Muscle layer of duodenum (tissue), 2 donors: ENCODE results near the gene MREG.

Source experiments
- H3K27ac ChIP-seq: one replicate; pipeline ENCODE4 v1.7.0; 2013; ENCODE audit warnings: mild to moderate bottlenecking, low read length
- H3K27me3 ChIP-seq: one replicate; pipeline ENCODE4 v1.7.0; 2013; ENCODE audit warnings: low read depth, mild to moderate bottlenecking, control low read depth, low read length
- H3K36me3 ChIP-seq, 2 donors: one replicate each; pipeline ENCODE4 v1.7.0; 2013; ENCODE audit warnings: low read length in 2 of 2, control low read depth in 1 of 2, mild to moderate bottlenecking in 1 of 2; ENCODE audit not compliant: insufficient read depth in 2 of 2, control insufficient read depth in 1 of 2
- H3K4me1 ChIP-seq, 2 donors: one replicate each; pipeline ENCODE4 v1.7.0; 2013; ENCODE audit warnings: low read length in 2 of 2, mild to moderate bottlenecking in 2 of 2, control low read depth in 1 of 2, moderate library complexity in 1 of 2; ENCODE audit not compliant: insufficient read depth in 2 of 2, control insufficient read depth in 1 of 2
- H3K4me3 ChIP-seq, 2 donors: one replicate each; pipeline ENCODE4 v1.7.0; 2013; ENCODE audit warnings: low read length in 2 of 2, low read depth in 1 of 2, mild to moderate bottlenecking in 1 of 2
- H3K9me3 ChIP-seq, 2 donors: one replicate each; pipeline ENCODE4 v1.7.0; 2013; ENCODE audit warnings: low read length in 2 of 2, control low read depth in 1 of 2, mild to moderate bottlenecking in 1 of 2; ENCODE audit not compliant: control insufficient read depth in 1 of 2
- donor health status: healthy.

The MREG gene

GRCh38 chr2:216041438-216041837 is 28.1 kb upstream of the MREG start:
- Histone ChIP-seq H3K36me3 (peaks cover 19 to 29% of the 10 kb centered on the region in 2 donors), H3K4me1 (no peaks in the 10 kb centered on the region), H3K4me3 (no peak overlapping the region), H3K27me3 (no peaks in the 10 kb centered on the region), H3K27ac (no peak overlapping the region), H3K9me3 (no peaks in the 10 kb centered on the region)

GRCh38 chr2:216039918-216040317 is 26.6 kb upstream of the MREG start:
- Histone ChIP-seq H3K27ac (no peak overlapping the region), H3K9me3 (no peaks in the 10 kb centered on the region), H3K4me3 (no peak overlapping the region), H3K4me1 (no peaks in the 10 kb centered on the region), H3K27me3 (no peaks in the 10 kb centered on the region), H3K36me3 (peaks cover 19 to 35% of the 10 kb centered on the region in 2 donors)

GRCh38 chr2:216034065-216034464 is 20.7 kb upstream of the MREG start:
- no peaks in the 10 kb centered on the region for H3K9me3 ChIP-seq

GRCh38 chr2:216033403-216033802 is 20.1 kb upstream of the MREG start:
- Histone ChIP-seq H3K36me3 (peaks cover 6 to 19% of the 10 kb centered on the region in 2 donors), H3K9me3 (no peaks in the 10 kb centered on the region), H3K4me3 (no peak overlapping the region), H3K4me1 (no peaks in the 10 kb centered on the region), H3K27me3 (no peaks in the 10 kb centered on the region), H3K27ac (no peak overlapping the region)

More at GRCh38 chr2:216034065-216034464, 20.7 kb upstream of the MREG start:
- Histone ChIP-seq H3K36me3 (peaks cover 6 to 20% of the 10 kb centered on the region in 2 donors), H3K4me1 (no peaks in the 10 kb centered on the region), H3K27ac (no peak overlapping the region), H3K27me3 (no peaks in the 10 kb centered on the region), H3K4me3 (no peak overlapping the region)

DNA sequence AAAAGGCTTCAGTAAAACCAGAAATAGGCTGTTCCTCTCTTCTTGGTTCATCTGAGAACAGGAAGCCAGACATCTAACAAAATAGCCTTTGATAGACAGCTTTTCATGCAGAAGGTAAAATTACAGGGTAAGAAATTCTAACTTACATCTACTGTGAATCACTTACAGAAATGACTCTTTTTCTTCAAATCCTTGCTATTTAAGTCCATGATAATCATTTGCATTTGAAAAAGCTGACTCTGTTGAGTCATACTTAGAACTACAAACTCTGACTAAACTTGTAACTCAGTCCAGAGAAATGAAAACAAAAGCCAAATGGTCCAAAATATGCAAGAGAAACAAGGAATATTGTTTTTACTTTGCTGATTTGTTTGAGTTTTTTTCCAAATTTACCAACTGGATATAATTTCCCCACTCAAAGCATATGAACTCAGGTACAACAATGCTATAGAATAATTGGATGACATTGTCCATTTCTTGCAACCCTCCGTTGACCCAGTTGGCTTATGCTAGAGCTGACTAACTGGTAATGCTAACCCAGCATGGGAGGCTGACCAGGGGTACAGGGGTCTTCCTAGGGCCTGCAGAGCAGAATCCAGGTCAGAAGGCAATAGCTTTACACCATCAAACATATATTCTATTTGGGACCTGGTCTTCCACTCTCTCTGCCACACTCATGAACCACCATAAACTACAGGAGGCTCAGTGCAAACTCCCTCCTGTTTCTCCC is 18.8 kb upstream of the MREG start:
- Histone ChIP-seq H3K4me3 (no peak overlapping the region), H3K4me1 (no peaks in the 10 kb centered on the region), H3K9me3 (no peaks in the 10 kb centered on the region), H3K36me3 (peaks cover under 1 to 17% of the 10 kb centered on the region in 2 donors), H3K27me3 (no peaks in the 10 kb centered on the region), H3K27ac (no peak overlapping the region)

GRCh38 chr2:216030216-216030615 is 16.9 kb upstream of the MREG start:
- Histone ChIP-seq H3K4me1 (no peaks in the 10 kb centered on the region), H3K36me3 (peaks cover 0 to 9% of the 10 kb centered on the region in 2 donors), H3K9me3 (no peaks in the 10 kb centered on the region), H3K4me3 (no peak overlapping the region), H3K27me3 (no peaks in the 10 kb centered on the region), H3K27ac (no peak overlapping the region)

- Histone ChIP-seq H3K27me3 (no peaks in the 10 kb centered on the region), H3K36me3 (peaks cover 0 to 7% of the 10 kb centered on the region in 2 donors), H3K4me3 (no peak overlapping the region), H3K9me3 (no peaks in the 10 kb centered on the region), H3K27ac (no peak overlapping the region), H3K4me1 (no peaks in the 10 kb centered on the region)
These were observed 16.2 kb upstream of the MREG start for GRCh38 chr2:216029416-216030129.

- H3K4me3 ChIP-seq = no peak overlapping the region
- H3K27me3 ChIP-seq = no peaks in the 10 kb centered on the region
- H3K4me1 ChIP-seq = no peaks in the 10 kb centered on the region
These were observed 11.5 kb upstream of the MREG start for GRCh38 chr2:216024779-216025336.

DNA sequence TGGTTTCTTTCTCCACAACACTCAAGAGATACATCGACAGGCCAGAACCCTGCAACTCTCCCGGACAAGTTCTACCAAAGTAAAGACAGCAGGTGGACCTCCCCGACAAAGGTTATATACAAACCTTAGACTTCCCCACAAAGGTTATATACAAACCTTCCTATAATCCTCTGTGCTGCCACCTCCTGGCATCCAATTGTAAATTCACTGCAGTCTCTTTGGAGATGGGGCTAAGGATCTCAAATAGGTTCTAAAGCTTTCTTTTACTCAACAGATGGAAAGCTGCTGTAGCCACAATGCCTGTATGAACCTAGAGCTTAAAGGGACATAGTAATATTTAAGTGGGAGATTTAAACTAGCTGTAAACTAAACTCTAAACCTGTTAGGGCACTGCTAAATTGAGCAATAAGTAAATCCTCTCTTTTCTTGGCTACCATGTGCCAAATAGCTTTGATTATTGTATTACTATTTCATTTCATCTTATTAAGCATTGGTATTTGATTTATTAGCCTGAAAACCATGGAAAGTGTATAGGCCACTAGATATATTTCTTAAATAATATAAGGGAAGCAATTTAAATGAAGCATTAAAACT is 9.8 kb upstream of the MREG start:
- no peaks in the 10 kb centered on the region for H3K36me3 ChIP-seq
- no peaks in the 10 kb centered on the region for H3K9me3 ChIP-seq
- H3K4me1 ChIP-seq = no peaks in the 10 kb centered on the region
- no peak overlapping the region for H3K27ac ChIP-seq
- H3K4me3 ChIP-seq = no peak overlapping the region
- H3K27me3 ChIP-seq = no peaks in the 10 kb centered on the region

More at GRCh38 chr2:216024779-216025336, 11.5 kb upstream of the MREG start:
- H3K27ac ChIP-seq = no peak overlapping the region
- H3K36me3 ChIP-seq = peaks cover 0 to 4% of the 10 kb centered on the region in 2 donors
- H3K9me3 ChIP-seq = no peaks in the 10 kb centered on the region

- H3K36me3 ChIP-seq = no peaks in the 10 kb centered on the region
- H3K4me3 ChIP-seq = no peak overlapping the region
- H3K9me3 ChIP-seq = no peaks in the 10 kb centered on the region
- H3K27me3 ChIP-seq = no peaks in the 10 kb centered on the region
- no peaks in the 10 kb centered on the region for H3K4me1 ChIP-seq
- no peak overlapping the region for H3K27ac ChIP-seq
These were observed 8.6 kb upstream of the MREG start for GRCh38 chr2:216021768-216022565.
